PFSK-1 (cell line): ENCODE measurements around the gene KPNA3.

Experiments used
- POLR2AphosphoS5 ChIP-seq: IDR thresholded peaks from 2 replicates; pipeline ENCODE4 v1.6.1; 2012; ENCODE audit warnings: low read depth, mild to moderate bottlenecking, control low read depth, low read length, moderate library complexity
- REST ChIP-seq, 2 experiments: IDR thresholded peaks; 2 replicates each; pipeline versions ENCODE4 v1.6.1 to v1.8.0; 2011 to 2012; ENCODE audit warnings: low read depth in 2 of 2, low read length in 2 of 2, control low read depth in 1 of 2, inconsistent platforms in 1 of 2, mild to moderate bottlenecking in 1 of 2, moderate library complexity in 1 of 2; ENCODE audit not compliant: insufficient read depth in 1 of 2
- SIN3A ChIP-seq: IDR thresholded peaks from 2 replicates; pipeline ENCODE4 v1.6.1; 2012; ENCODE audit warnings: mild to moderate bottlenecking, low read length, moderate library complexity, borderline replicate concordance; ENCODE audit not compliant: insufficient read depth
- TAF1 ChIP-seq: IDR thresholded peaks from 2 replicates; pipeline ENCODE4 v1.6.1; 2012; ENCODE audit warnings: low read length, control low read depth, borderline replicate concordance; ENCODE audit not compliant: insufficient read depth

- TF ChIP-seq REST (IDR thresholded peaks at IDR 0.05; ENCODE audit: insufficient read depth in 1 of 2, low read depth in 2 of 2, low read length in 2 of 2): no peak
- no peak for TF ChIP-seq POLR2AphosphoS5
- no peak for TF ChIP-seq TAF1
- no peak for TF ChIP-seq SIN3A
Measured at GRCh38 chr13:49812812-49813211, 20.3 kb upstream of the KPNA3 start.
